ENCODE data around the gene NUBP2.

NUBP2 gene

GRCh38 chr16:1782408-1783264, at the start of gene NUBP2, which contains the start of gene SPSB3:
TSS of gene NUBP2 (plus strand) at chr16:1782960. CDS start at chr16:1783021, 61 bp downstream.
TSS of gene SPSB3 (minus strand) at chr16:1782571. CDS start at chr16:1781483, 1,088 bp downstream.
- peak; percentile 99 for DNase-seq

GRCh38 chr16:1734123-1734522, 48.6 kb upstream of the NUBP2 start:
- DNase-seq, result no peak

- no peak for DNase-seq
Measured at GRCh38 chr16:1734816-1735215, 47.9 kb upstream of the NUBP2 start.

GRCh38 chr16:1740234-1740633, 42.5 kb upstream of the NUBP2 start:
- no peak for DNase-seq

- DNase-seq, result no peak
Measured at GRCh38 chr16:1740781-1741490, 41.8 kb upstream of the NUBP2 start.

- DNase-seq, result no peak
Measured at GRCh38 chr16:1741553-1742165, 41.1 kb upstream of the NUBP2 start.

GRCh38 chr16:1743376-1744337, 39.1 kb upstream of the NUBP2 start:
- no peak for DNase-seq

- DNase-seq, result no peak
Measured at GRCh38 chr16:1744338-1744840, 38.4 kb upstream of the NUBP2 start.

GRCh38 chr16:1745181-1745899, 37.4 kb upstream of the NUBP2 start:
- DNase-seq, result no peak

GRCh38 chr16:1745900-1746692, 36.7 kb upstream of the NUBP2 start:
- no peak for DNase-seq

GRCh38 chr16:1746693-1747195, 36.0 kb upstream of the NUBP2 start:
- no peak for DNase-seq

- no peak for DNase-seq
Measured at GRCh38 chr16:1747934-1748333, 34.8 kb upstream of the NUBP2 start.

GRCh38 chr16:1749152-1750117, 33.3 kb upstream of the NUBP2 start:
- DNase-seq, result no peak

- no peak for DNase-seq
Measured at GRCh38 chr16:1751946-1752345, 30.8 kb upstream of the NUBP2 start.

GRCh38 chr16:1752853-1753252, 29.9 kb upstream of the NUBP2 start:
- DNase-seq, result no peak

- DNase-seq, result no peak
Measured at GRCh38 chr16:1754204-1754603, 28.6 kb upstream of the NUBP2 start.

- DNase-seq, result no peak
Measured at GRCh38 chr16:1757714-1758461, 24.9 kb upstream of the NUBP2 start.

- DNase-seq, result no peak
Measured at GRCh38 chr16:1758923-1759322, 23.8 kb upstream of the NUBP2 start.
